ENCODE results near the gene DPH6.
"Not testable (repeated sequence)": the region's sequence is repeated elsewhere in the genome, so short reads cannot be mapped to it uniquely, and the experiment has no call there.

DPH6 gene

GRCh38 chr15:35330916-35331315 is 215.0 kb downstream of the DPH6 start:
- H3K36me3 ChIP-seq (ENCODE audit: control insufficient read depth, insufficient read depth, low read length), result no peaks in the 10 kb centered on the region
- H3K9me3 ChIP-seq (ENCODE audit: control insufficient read depth, low read length), result no peaks in the 10 kb centered on the region
- no peaks in the 10 kb centered on the region for H3K4me1 ChIP-seq (ENCODE audit: control insufficient read depth, insufficient read depth, low read length, poor library complexity, severe bottlenecking)
- H3K4me3 ChIP-seq (ENCODE audit: extremely low read depth, insufficient read depth, low read length, poor library complexity, severe bottlenecking), result no peak overlapping the region
- H3K27ac ChIP-seq (ENCODE audit: low read depth, low read length, severe bottlenecking), result no peak overlapping the region
- 100% methylated on average over 2 of the region's 3 CpGs for WGBS, 2 experiments (ENCODE audit: insufficient coverage in 2 of 2)

GRCh38 chr15:35330048-35330695 is 215.8 kb downstream of the DPH6 start:
- H3K4me1 ChIP-seq (ENCODE audit: control insufficient read depth, insufficient read depth, low read length, poor library complexity, severe bottlenecking), result no peaks in the 10 kb centered on the region
- H3K27ac ChIP-seq (ENCODE audit: low read depth, low read length, severe bottlenecking), result no peak overlapping the region
- 88 to 100% methylated on average over 1 of the region's 6 CpGs for WGBS, 2 experiments (ENCODE audit: insufficient coverage in 2 of 2)
- H3K36me3 ChIP-seq (ENCODE audit: control insufficient read depth, insufficient read depth, low read length), result no peaks in the 10 kb centered on the region
- H3K4me3 ChIP-seq (ENCODE audit: extremely low read depth, insufficient read depth, low read length, poor library complexity, severe bottlenecking), result no peak overlapping the region
- no peaks in the 10 kb centered on the region for H3K9me3 ChIP-seq (ENCODE audit: control insufficient read depth, low read length)

GRCh38 chr15:35329521-35329961 is 216.4 kb downstream of the DPH6 start:
- H3K36me3 ChIP-seq (ENCODE audit: control insufficient read depth, insufficient read depth, low read length), result no peaks in the 10 kb centered on the region
- H3K4me3 ChIP-seq (ENCODE audit: extremely low read depth, insufficient read depth, low read length, poor library complexity, severe bottlenecking), result no peak overlapping the region
- 100% methylated on average over 1 of the region's 1 CpG; no CpG with 5 or more reads in 1 of the 2 experiments for WGBS, 2 experiments (ENCODE audit: insufficient coverage in 2 of 2)
- no peaks in the 10 kb centered on the region for H3K4me1 ChIP-seq (ENCODE audit: control insufficient read depth, insufficient read depth, low read length, poor library complexity, severe bottlenecking)
- no peak overlapping the region for H3K27ac ChIP-seq (ENCODE audit: low read depth, low read length, severe bottlenecking)
- H3K9me3 ChIP-seq (ENCODE audit: control insufficient read depth, low read length), result no peaks in the 10 kb centered on the region

- not testable (repeated sequence) for H3K4me3 ChIP-seq (ENCODE audit: extremely low read depth, insufficient read depth, low read length, poor library complexity, severe bottlenecking); H3K27ac ChIP-seq (ENCODE audit: low read depth, low read length, severe bottlenecking); H3K4me1 ChIP-seq (ENCODE audit: control insufficient read depth, insufficient read depth, low read length, poor library complexity, severe bottlenecking); H3K36me3 ChIP-seq (ENCODE audit: control insufficient read depth, insufficient read depth, low read length); H3K9me3 ChIP-seq (ENCODE audit: control insufficient read depth, low read length)
- WGBS, 2 experiments (ENCODE audit: insufficient coverage in 2 of 2), result 100% methylated on average over 1 of the region's 4 CpGs; no CpG with 5 or more reads in 1 of the 2 experiments
Measured at GRCh38 chr15:35328836-35329235, 217.1 kb downstream of the DPH6 start.

- H3K27ac ChIP-seq (ENCODE audit: low read depth, low read length, severe bottlenecking), result no peak overlapping the region
- no peaks in the 10 kb centered on the region for H3K9me3 ChIP-seq (ENCODE audit: control insufficient read depth, low read length)
- no peaks in the 10 kb centered on the region for H3K36me3 ChIP-seq (ENCODE audit: control insufficient read depth, insufficient read depth, low read length)
- H3K4me3 ChIP-seq (ENCODE audit: extremely low read depth, insufficient read depth, low read length, poor library complexity, severe bottlenecking), result no peak overlapping the region
- H3K4me1 ChIP-seq (ENCODE audit: control insufficient read depth, insufficient read depth, low read length, poor library complexity, severe bottlenecking), result no peaks in the 10 kb centered on the region
- WGBS, 2 experiments (ENCODE audit: insufficient coverage in 2 of 2), result 83 to 100% methylated on average over 1 of the region's 2 CpGs
Measured at GRCh38 chr15:35327789-35328188, 218.2 kb downstream of the DPH6 start.

GRCh38 chr15:35325374-35325941 is 220.5 kb downstream of the DPH6 start:
- Histone ChIP-seq H3K36me3 (ENCODE audit: control insufficient read depth, insufficient read depth, low read length) (no peaks in the 10 kb centered on the region), H3K9me3 (ENCODE audit: control insufficient read depth, low read length) (no peaks in the 10 kb centered on the region), H3K4me3 (ENCODE audit: extremely low read depth, insufficient read depth, low read length, poor library complexity, severe bottlenecking) (no peak overlapping the region), H3K4me1 (ENCODE audit: control insufficient read depth, insufficient read depth, low read length, poor library complexity, severe bottlenecking) (no peaks in the 10 kb centered on the region), H3K27ac (ENCODE audit: low read depth, low read length, severe bottlenecking) (no peak overlapping the region)
- no CpG with 5 or more reads among the region's 3 CpGs for WGBS, 2 experiments (ENCODE audit: insufficient coverage in 2 of 2)

- Histone ChIP-seq H3K9me3 (ENCODE audit: control insufficient read depth, low read length) (no peaks in the 10 kb centered on the region), H3K27ac (ENCODE audit: low read depth, low read length, severe bottlenecking) (no peak overlapping the region), H3K4me1 (ENCODE audit: control insufficient read depth, insufficient read depth, low read length, poor library complexity, severe bottlenecking) (no peaks in the 10 kb centered on the region), H3K4me3 (ENCODE audit: extremely low read depth, insufficient read depth, low read length, poor library complexity, severe bottlenecking) (no peak overlapping the region), H3K36me3 (ENCODE audit: control insufficient read depth, insufficient read depth, low read length) (no peaks in the 10 kb centered on the region)
Measured at GRCh38 chr15:35323141-35323540, 222.8 kb downstream of the DPH6 start.

- Histone ChIP-seq H3K9me3 (ENCODE audit: control insufficient read depth, low read length) (no peaks in the 10 kb centered on the region), H3K36me3 (ENCODE audit: control insufficient read depth, insufficient read depth, low read length) (no peaks in the 10 kb centered on the region), H3K27ac (ENCODE audit: low read depth, low read length, severe bottlenecking) (no peak overlapping the region), H3K4me3 (ENCODE audit: extremely low read depth, insufficient read depth, low read length, poor library complexity, severe bottlenecking) (no peak overlapping the region), H3K4me1 (ENCODE audit: control insufficient read depth, insufficient read depth, low read length, poor library complexity, severe bottlenecking) (no peaks in the 10 kb centered on the region)
- 90% methylated on average over 2 of the region's 2 CpGs; no CpG with 5 or more reads in 1 of the 2 experiments for WGBS, 2 experiments (ENCODE audit: insufficient coverage in 2 of 2)
Measured at GRCh38 chr15:35321926-35322325, 224.0 kb downstream of the DPH6 start.

- Histone ChIP-seq H3K4me1 (ENCODE audit: control insufficient read depth, insufficient read depth, low read length, poor library complexity, severe bottlenecking) (no peaks in the 10 kb centered on the region), H3K27ac (ENCODE audit: low read depth, low read length, severe bottlenecking) (no peak overlapping the region), H3K9me3 (ENCODE audit: control insufficient read depth, low read length) (no peaks in the 10 kb centered on the region), H3K36me3 (ENCODE audit: control insufficient read depth, insufficient read depth, low read length) (no peaks in the 10 kb centered on the region), H3K4me3 (ENCODE audit: extremely low read depth, insufficient read depth, low read length, poor library complexity, severe bottlenecking) (no peak overlapping the region)
Measured at GRCh38 chr15:35320911-35321310, 225.1 kb downstream of the DPH6 start.
